MM.1S (cell line): ENCODE results near the gene ACSF3.

Experiments used
- DNase-seq: peaks from one replicate; pipeline ENCODE4 v3.0.0-alpha.2; 2015
- H2AFZ ChIP-seq: fragments of 300-600 bp; sonication (generic); 2 replicates; pipeline ENCODE4 v1.6.0; 2016; ENCODE audit warnings: antibody characterized with exemption, low read length
- H3F3A ChIP-seq: fragments of 300-600 bp; sonication (generic); 2 replicates; pipeline ENCODE4 v1.6.1; 2016; ENCODE audit warnings: mild to moderate bottlenecking, antibody characterized with exemption, low read length, moderate library complexity, mixed read lengths; ENCODE audit not compliant: insufficient read depth
- H3K27ac ChIP-seq: fragments of 300-600 bp; sonication (generic); 2 replicates; pipeline ENCODE4 v1.5.1; 2016; ENCODE audit warnings: mild to moderate bottlenecking, low read length
- H3K27me3 ChIP-seq: fragments of 300-600 bp; sonication (generic); replicated peaks from 2 replicates; pipeline ENCODE4 v1.6.0; 2016; ENCODE audit warnings: low read length; ENCODE audit not compliant: insufficient read depth
- H3K36me3 ChIP-seq: fragments of 300-600 bp; sonication (generic); replicated peaks from 2 replicates; pipeline ENCODE4 v1.6.1; 2016; ENCODE audit warnings: mild to moderate bottlenecking, low read length, mixed read lengths; ENCODE audit not compliant: insufficient read depth
- H3K4me1 ChIP-seq: fragments of 300-600 bp; sonication (generic); 2 replicates; pipeline ENCODE4 v1.6.1; 2016; ENCODE audit warnings: low read length, mixed read lengths
- H3K4me2 ChIP-seq: fragments of 300-600 bp; sonication (generic); 2 replicates; pipeline ENCODE4 v1.6.0; 2016; ENCODE audit warnings: low read depth, low read length
- H3K4me3 ChIP-seq: fragments of 300-600 bp; sonication (generic); 2 replicates; pipeline ENCODE4 v1.5.1; 2016; ENCODE audit warnings: low read length, mixed read lengths
- H3K79me2 ChIP-seq: fragments of 300-600 bp; sonication (generic); 2 replicates; pipeline ENCODE4 v1.6.1; 2016; ENCODE audit warnings: mixed run types, low read length, mixed read lengths
- H3K9ac ChIP-seq: fragments of 300-600 bp; sonication (generic); 2 replicates; pipeline ENCODE4 v1.6.1; 2016; ENCODE audit warnings: low read length, mixed read lengths
- H3K9me2 ChIP-seq: fragments of 300-600 bp; sonication (generic); replicated peaks from 2 replicates; pipeline ENCODE4 v1.6.1; 2016; ENCODE audit warnings: mild to moderate bottlenecking, low read length, mixed read lengths; ENCODE audit not compliant: insufficient read depth
- H3K9me3 ChIP-seq: fragments of 300-600 bp; sonication (generic); replicated peaks from 2 replicates; pipeline ENCODE4 v1.6.1; 2016; ENCODE audit warnings: mild to moderate bottlenecking, low read length, mixed read lengths; ENCODE audit not compliant: insufficient read depth
- H4K20me1 ChIP-seq: fragments of 300-600 bp; sonication (generic); 2 replicates; pipeline ENCODE4 v1.6.1; 2016; ENCODE audit warnings: mild to moderate bottlenecking, low read length, moderate library complexity, mixed read lengths; ENCODE audit not compliant: insufficient read depth
- CTCF ChIP-seq: fragments of 300-600 bp; sonication (generic); IDR thresholded peaks from 2 replicates; pipeline ENCODE4 v1.5.1; 2016; ENCODE audit warnings: antibody characterized with exemption, low read length, mixed read lengths
- EZH2 ChIP-seq: fragments of 300-600 bp; sonication (generic); optimal IDR thresholded peaks from 2 replicates; pipeline ENCODE3; 2017; ENCODE audit warnings: low read depth, mild to moderate bottlenecking, antibody characterized with exemption, low read length, mixed read lengths
- EZH2phosphoT487 ChIP-seq: fragments of 300-600 bp; sonication (generic); IDR thresholded peaks from 2 replicates; pipeline ENCODE4 v1.6.1; 2018; ENCODE audit warnings: antibody characterized with exemption, low read length

Gene ACSF3

DNA sequence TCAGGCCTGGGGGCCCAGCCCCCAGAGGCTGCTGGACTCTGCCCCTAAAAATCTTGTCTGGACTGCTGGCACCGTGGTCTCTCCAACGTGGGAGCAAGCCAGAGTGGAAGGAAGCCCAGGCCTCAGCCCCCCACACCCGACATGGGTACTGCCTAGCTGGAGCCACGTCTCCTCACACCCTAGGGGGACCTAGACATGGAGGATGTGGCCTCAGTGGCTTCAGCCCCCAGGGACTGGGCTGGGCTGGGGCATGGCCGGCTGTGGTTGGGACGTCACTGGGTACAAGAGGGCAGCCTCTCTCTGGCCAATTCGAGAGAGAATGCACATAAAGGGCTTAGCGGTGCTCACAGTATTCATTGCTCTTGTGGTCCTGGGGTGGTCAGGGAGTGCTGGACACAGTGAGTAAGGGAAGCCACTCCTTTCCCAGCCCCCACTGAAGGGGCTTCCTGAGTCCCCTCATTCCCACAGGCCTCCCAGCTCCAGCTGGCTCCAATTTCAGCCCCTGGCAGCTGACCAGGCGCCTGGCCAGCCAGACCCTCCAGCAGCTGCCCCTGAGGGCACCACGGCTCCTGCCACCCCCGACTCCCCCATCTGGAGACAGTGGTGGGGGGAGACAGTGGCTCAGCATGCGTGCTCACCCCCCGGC is 79.0 kb downstream of the ACSF3 start:
- Histone ChIP-seq H3K4me3 (no peak overlapping the region), H3K27ac (no peak overlapping the region), H4K20me1 (no peaks in the 10 kb centered on the region), H2AFZ (no peak overlapping the region), H3K36me3 (no peaks in the 10 kb centered on the region), H3K4me1 (no peaks in the 10 kb centered on the region), H3K9me2 (no peaks in the 10 kb centered on the region), H3K79me2 (no peaks in the 10 kb centered on the region), H3K27me3 (peaks cover 10% of the 10 kb centered on the region; the same call in 1 of the 2 replicates), H3K4me2 (no peak overlapping the region), H3F3A (no peaks in the 10 kb centered on the region), H3K9ac (no peak overlapping the region), H3K9me3 (no peaks in the 10 kb centered on the region)
- no peak for DNase-seq
- TF ChIP-seq EZH2phosphoT487: no peak
- no peak for TF ChIP-seq CTCF
- no peak for TF ChIP-seq EZH2

- no peak overlapping the region for H3K9ac ChIP-seq
- DNase-seq: no peak
- no peaks in the 10 kb centered on the region for H3K4me1 ChIP-seq
- no peaks in the 10 kb centered on the region for H3K9me3 ChIP-seq
- H3K4me3 ChIP-seq: no peak overlapping the region
- no peak overlapping the region for H3K4me2 ChIP-seq
- no peaks in the 10 kb centered on the region for H3K9me2 ChIP-seq
- no peaks in the 10 kb centered on the region for H3K79me2 ChIP-seq
- no peaks in the 10 kb centered on the region for H4K20me1 ChIP-seq
- TF ChIP-seq EZH2phosphoT487: no peak
- TF ChIP-seq EZH2: no peak
- TF ChIP-seq CTCF: no peak
- no peak overlapping the region for H3K27ac ChIP-seq
- no peak overlapping the region for H2AFZ ChIP-seq
- peaks cover 10% of the 10 kb centered on the region; the same call in 1 of the 2 replicates for H3K27me3 ChIP-seq
- H3F3A ChIP-seq: no peaks in the 10 kb centered on the region
- no peaks in the 10 kb centered on the region for H3K36me3 ChIP-seq
Observed at GRCh38 chr16:89173174-89173921, 79.7 kb downstream of the ACSF3 start.

- Histone ChIP-seq H3K4me2 (no peak overlapping the region), H3K27ac (no peak overlapping the region), H3K27me3 (peaks cover 10% of the 10 kb centered on the region; the same call in 1 of the 2 replicates), H3K4me3 (no peak overlapping the region), H3K9me2 (no peaks in the 10 kb centered on the region), H4K20me1 (no peaks in the 10 kb centered on the region), H3K36me3 (no peaks in the 10 kb centered on the region), H3F3A (no peaks in the 10 kb centered on the region), H3K4me1 (no peaks in the 10 kb centered on the region), H3K9me3 (no peaks in the 10 kb centered on the region), H2AFZ (no peak overlapping the region), H3K79me2 (no peaks in the 10 kb centered on the region), H3K9ac (no peak overlapping the region)
- DNase-seq: no peak
- TF ChIP-seq CTCF (no peak), EZH2phosphoT487 (no peak), EZH2 (no peak)
Observed at GRCh38 chr16:89174055-89174827, 80.6 kb downstream of the ACSF3 start.
